GM21723 (cell line): ENCODE measurements around the gene SEZ6L.

Experiments used
- ATAC-seq: cut with Tn5 transposase; IDR thresholded peaks from one replicate; pipeline ENCODE4 v1.9.1; 2021; ENCODE audit warnings: mild to moderate bottlenecking, moderate library complexity; ENCODE audit not compliant: unreplicated experiment

SEZ6L gene

GRCh38 chr22:26174280-26174679 is 5.0 kb downstream of the SEZ6L start:
- no peak for ATAC-seq

GRCh38 chr22:26182723-26183122 is 13.5 kb downstream of the SEZ6L start:
- no peak for ATAC-seq

- no peak for ATAC-seq
These were observed 15.9 kb downstream of the SEZ6L start for GRCh38 chr22:26185190-26185589.

GRCh38 chr22:26188341-26188740 is 19.1 kb downstream of the SEZ6L start:
- no peak for ATAC-seq

GRCh38 chr22:26194313-26194712 is 25.1 kb downstream of the SEZ6L start:
- ATAC-seq = no peak

- no peak for ATAC-seq
These were observed 25.6 kb downstream of the SEZ6L start for GRCh38 chr22:26194877-26195276.

- no peak for ATAC-seq
These were observed 27.4 kb downstream of the SEZ6L start for GRCh38 chr22:26196657-26197056.

- no peak for ATAC-seq
These were observed 28.2 kb downstream of the SEZ6L start for GRCh38 chr22:26197425-26197824.

- ATAC-seq = no peak
These were observed 30.4 kb downstream of the SEZ6L start for GRCh38 chr22:26199665-26200064.

GRCh38 chr22:26202280-26202924 is 33.1 kb downstream of the SEZ6L start:
- ATAC-seq = no peak

GRCh38 chr22:26205494-26205893 is 36.2 kb downstream of the SEZ6L start:
- no peak for ATAC-seq

GRCh38 chr22:26210334-26210733 is 41.1 kb downstream of the SEZ6L start:
- no peak for ATAC-seq

- no peak for ATAC-seq
These were observed 44.6 kb downstream of the SEZ6L start for GRCh38 chr22:26213826-26214225.

GRCh38 chr22:26214466-26214865 is 45.2 kb downstream of the SEZ6L start:
- no peak for ATAC-seq

GRCh38 chr22:26215736-26216135 is 46.5 kb downstream of the SEZ6L start:
- ATAC-seq = no peak

GRCh38 chr22:26225207-26225606 is 55.9 kb downstream of the SEZ6L start:
- ATAC-seq = no peak

- ATAC-seq = no peak
These were observed 57.5 kb downstream of the SEZ6L start for GRCh38 chr22:26226538-26227297.

- ATAC-seq = no peak
These were observed 60.6 kb downstream of the SEZ6L start for GRCh38 chr22:26229910-26230309.

- ATAC-seq = no peak
These were observed 65.0 kb downstream of the SEZ6L start for GRCh38 chr22:26234296-26234695.

GRCh38 chr22:26235792-26236487 is 66.7 kb downstream of the SEZ6L start:
- ATAC-seq = no peak

GRCh38 chr22:26236991-26237390 is 67.7 kb downstream of the SEZ6L start:
- ATAC-seq = no peak

- ATAC-seq = no peak
These were observed 69.3 kb downstream of the SEZ6L start for GRCh38 chr22:26238596-26238995.
